Right lung (tissue), 10 donors: ENCODE results near the gene SLC12A3. TPM values are rescaled to one million over a fixed set of nuclear protein-coding genes. Genes with fewer than 3 reads are reported as not detected.

Experiments used
- DNase-seq, 2 donors: peaks; one replicate each; pipeline ENCODE4 v3.0.0-alpha.2; 2013
- long read RNA-seq, 8 donors: transcript quantifications; one replicate each; lab custom pipeline, GENCODE V29; 2026
- polyA plus RNA-seq, 5 donors: library from polyadenylated mRNA; unstranded; fragments of 120-200 nt; gene quantifications; one replicate each; pipeline versions ENCODE4 v1.2.1 to v1.2.3, GENCODE V29; 2013; ENCODE audit warnings: inconsistent platforms in 1 of 5, low replicate concordance in 1 of 5; ENCODE audit not compliant: insufficient read length in 5 of 5, insufficient read depth in 1 of 5

SLC12A3 gene, protein sequence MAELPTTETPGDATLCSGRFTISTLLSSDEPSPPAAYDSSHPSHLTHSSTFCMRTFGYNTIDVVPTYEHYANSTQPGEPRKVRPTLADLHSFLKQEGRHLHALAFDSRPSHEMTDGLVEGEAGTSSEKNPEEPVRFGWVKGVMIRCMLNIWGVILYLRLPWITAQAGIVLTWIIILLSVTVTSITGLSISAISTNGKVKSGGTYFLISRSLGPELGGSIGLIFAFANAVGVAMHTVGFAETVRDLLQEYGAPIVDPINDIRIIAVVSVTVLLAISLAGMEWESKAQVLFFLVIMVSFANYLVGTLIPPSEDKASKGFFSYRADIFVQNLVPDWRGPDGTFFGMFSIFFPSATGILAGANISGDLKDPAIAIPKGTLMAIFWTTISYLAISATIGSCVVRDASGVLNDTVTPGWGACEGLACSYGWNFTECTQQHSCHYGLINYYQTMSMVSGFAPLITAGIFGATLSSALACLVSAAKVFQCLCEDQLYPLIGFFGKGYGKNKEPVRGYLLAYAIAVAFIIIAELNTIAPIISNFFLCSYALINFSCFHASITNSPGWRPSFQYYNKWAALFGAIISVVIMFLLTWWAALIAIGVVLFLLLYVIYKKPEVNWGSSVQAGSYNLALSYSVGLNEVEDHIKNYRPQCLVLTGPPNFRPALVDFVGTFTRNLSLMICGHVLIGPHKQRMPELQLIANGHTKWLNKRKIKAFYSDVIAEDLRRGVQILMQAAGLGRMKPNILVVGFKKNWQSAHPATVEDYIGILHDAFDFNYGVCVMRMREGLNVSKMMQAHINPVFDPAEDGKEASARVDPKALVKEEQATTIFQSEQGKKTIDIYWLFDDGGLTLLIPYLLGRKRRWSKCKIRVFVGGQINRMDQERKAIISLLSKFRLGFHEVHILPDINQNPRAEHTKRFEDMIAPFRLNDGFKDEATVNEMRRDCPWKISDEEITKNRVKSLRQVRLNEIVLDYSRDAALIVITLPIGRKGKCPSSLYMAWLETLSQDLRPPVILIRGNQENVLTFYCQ
- under 1 TPM; 0.05 to 0.34 (median 0.08) TPM for polyA plus RNA-seq
- long read RNA-seq, donor 1: 0 reads
- long read RNA-seq, donor 2: 0 reads
- long read RNA-seq, donor 3: 0 reads
- long read RNA-seq, donor 4: 0 reads
- long read RNA-seq, donor 5: 0 reads
- long read RNA-seq, donor 6: 0 reads
- long read RNA-seq, donor 7: 0 reads
- long read RNA-seq, donor 8: 0 reads

DNA sequence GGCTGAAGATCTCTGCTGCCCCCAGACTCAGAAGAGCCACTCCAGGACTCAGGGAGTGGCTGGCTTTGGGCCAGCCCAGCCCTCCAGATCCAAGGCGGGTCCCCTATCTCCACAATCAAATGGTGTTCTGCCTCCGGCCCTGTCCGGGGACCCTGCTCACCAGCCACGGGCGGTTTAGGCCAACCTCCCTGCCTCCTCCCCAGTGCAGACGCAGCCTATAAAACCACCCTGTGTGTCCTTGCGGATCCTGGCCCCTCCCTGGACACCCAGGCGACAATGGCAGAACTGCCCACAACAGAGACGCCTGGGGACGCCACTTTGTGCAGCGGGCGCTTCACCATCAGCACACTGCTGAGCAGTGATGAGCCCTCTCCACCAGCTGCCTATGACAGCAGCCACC, at the start of gene SLC12A3:
SLC12A3 (plus strand) TSS at position 248 of the 400 bp plus-strand sequence; CDS start at position 277, 29 bp downstream.
- DNase-seq: no peak

DNA sequence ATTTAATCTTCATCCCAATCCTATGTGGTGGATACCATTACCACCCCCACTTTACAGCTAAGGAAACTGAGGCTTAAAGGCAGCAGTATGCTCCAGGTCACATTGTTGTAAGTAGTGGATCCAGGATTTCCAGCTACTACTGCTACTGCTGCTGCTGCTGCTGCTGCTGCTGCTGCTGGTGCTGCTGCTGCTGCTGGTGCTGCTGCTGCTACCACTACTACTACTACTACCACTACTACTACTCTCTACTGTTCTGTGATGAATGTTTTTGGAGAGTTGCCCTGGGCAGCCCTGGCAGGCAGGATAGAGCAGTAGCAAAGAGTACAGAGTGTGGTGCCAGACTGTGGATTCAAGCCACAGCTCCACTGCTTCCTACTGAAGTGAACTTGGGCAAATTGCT, 49.3 kb upstream of the SLC12A3 start:
- DNase-seq: no peak

DNA sequence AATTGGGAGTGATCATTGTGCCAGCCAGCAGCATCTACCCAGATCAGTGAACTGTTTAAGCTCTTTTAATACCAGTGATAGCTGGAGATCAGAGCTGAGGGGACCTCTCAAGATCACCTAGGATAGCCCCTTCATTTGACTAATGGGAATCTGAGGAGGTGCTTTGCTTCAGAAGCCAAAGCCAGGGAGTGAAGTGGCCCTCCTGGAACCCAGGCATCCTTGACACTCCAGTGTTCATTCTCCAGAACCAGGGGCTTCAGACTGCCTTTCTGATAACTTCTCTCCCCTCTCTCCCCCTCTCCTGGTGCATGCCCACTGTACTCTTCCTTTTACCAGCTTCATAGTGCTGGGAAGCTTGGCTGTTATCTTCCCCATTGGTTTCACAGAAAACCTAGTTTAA, 48.0 kb upstream of the SLC12A3 start:
- no peak for DNase-seq

DNA sequence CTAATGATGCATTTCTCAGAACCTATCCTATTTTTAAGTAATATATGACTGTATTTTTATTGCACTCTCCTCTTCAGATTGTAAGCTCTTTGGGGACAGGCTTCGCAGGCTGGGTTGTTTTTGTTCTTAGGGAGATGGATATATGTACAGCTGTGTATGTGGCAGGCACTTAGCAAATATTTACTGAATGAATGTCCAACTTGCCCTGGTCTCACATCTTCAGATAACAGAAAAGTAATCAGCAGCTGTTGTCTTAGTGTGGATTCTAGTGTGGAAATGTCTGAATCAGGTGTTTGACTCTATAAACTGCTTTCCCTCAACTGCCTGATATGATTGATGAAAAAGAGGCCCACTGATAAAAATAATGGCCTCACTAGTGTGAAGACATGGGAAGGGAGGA, 47.1 kb upstream of the SLC12A3 start:
- DNase-seq: no peak

DNA sequence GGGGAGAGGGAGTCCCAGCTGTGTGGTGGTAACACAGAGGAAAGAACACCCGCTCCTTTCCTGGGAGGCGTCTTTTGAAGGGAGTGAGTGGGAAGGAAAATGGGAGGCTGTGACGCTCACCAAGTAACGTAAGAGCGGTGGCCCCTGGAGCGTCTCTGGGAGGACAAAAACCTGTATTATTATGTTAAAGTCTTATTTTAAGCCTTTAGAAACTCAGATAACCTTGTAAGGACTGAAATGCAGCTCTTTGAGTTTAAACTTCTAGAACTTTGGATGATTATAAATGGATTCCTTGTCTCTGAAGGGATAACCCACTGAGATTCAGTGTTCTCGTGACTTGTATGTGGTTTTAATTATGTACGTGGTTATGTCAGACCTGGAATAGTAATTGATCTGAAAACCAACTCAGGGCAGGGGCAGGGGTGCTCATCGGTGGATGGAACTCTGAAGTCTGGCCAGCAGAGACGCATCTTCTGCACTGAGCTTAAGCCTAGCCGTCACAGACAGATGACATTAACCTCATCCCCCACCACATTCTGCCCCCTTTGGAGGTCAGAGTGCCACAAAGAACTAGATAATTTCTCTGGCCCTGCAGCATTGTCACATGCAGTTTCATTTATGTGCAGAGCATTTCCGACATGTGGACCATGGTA, 41.8 kb upstream of the SLC12A3 start:
- DNase-seq: no peak

DNA sequence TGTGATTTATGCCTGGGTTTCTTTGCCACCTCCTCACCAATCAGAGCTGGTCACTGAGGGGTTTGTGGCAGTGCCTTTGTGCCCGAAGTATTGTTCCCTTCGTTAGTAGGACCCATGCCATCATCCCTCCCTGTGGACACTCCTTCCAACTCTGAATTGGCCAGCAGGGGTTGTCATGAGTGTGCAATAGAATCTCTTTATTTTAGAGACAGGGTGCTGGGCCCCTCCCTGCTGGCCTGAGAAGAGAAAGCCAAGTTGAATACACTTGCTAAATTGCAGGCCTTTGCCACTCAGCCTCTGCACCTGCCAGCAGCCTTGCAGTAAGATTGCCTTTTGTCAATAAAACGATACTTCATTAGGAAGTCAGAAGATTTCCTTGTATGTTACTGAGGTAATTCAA, 40.7 kb upstream of the SLC12A3 start:
- DNase-seq: no peak

DNA sequence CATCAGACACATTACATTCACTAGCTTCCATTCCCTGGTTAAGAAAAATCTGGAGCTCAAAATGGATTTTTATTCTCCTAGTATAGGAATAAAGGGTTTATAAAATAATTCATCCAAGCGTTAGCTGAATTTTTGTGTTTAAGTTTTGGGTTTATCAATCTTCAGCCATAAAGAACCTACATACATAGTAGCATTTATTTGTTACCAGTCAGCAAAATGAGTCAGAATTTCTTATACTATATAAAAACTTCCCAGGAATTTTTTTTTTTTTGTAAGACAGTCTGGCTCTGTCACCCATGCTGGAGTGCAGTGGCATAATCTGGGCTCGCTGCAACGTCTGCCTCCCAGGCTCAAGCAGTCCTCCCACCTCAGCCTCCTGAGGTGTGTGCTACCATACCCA, 40.2 kb upstream of the SLC12A3 start:
- DNase-seq: no peak

DNA sequence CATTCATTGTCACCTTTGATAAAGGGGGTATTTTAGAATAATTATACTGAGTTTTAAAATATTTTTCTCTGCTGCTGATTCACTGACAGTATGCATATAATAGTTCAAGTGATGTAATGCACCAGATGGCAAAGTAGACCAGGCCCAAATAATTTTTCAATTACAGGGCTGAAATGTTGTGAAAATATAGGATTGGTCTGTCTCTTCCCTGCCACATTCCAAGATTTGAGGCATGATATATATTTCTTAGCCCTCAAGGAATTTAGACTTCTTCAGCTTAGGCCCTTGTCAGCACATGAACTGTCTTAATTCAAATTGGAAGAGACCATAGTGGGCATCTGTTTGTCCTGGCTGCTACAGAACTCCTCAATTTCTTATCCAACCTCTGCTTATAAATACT, 39.2 kb upstream of the SLC12A3 start:
- DNase-seq: no peak

DNA sequence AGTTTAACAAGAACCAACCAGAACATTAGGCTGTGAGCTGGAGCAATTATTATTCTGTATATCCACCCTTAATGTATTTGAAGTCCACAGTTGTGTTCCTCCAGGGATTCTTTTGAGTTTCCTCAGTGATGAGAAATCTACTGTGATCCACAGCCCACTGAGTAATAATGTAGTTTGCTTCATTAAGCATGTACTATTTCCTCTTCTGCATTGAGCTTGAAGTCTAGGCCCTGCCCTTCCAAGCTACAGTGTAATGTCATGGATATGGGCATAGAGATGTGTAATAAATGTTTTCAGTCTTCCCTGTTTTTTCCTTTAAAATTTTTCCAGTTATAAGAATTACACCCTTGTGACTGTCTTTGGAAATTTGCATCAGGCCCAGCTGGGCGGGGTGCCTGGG, 36.4 kb upstream of the SLC12A3 start:
- no peak for DNase-seq

DNA sequence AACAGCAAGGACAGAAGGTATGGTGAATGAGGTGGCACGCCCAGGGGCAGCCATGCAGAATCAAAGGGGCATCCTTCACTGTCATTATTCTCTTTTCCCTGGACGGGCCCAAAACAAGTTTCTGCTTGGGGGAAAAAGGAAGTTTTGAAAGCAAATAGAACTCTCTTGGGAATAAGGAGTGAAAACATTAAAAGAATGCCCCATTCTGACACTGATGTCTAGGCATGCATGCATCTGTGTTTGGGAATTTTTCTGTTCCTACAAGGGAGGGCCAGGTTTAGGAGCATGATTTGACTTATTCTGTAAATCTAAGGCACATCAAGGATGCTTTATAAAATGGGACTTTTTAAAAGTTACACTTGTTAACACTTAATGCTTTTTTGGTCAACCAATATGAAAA, 34.3 kb upstream of the SLC12A3 start:
- no peak for DNase-seq

DNA sequence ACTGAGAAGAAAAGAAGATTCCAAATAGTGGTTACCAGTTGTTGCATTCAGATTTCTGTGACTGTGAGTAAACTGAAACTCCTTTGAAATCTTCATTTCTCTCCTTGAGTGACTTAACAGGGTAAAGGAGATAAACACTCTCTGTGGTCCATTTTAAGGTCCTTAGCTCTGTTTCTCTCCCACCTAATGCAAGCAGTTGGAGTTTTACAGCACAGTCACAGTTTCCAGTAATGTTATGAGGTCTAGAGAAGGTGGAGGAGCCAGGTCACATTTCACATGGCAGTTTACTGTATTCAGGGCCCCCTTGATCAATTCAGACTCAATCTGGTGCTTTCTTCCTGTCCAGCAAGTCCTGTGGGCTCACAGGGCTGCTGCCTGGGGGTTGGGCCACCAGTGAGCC, 32.2 kb upstream of the SLC12A3 start:
- DNase-seq: no peak

DNA sequence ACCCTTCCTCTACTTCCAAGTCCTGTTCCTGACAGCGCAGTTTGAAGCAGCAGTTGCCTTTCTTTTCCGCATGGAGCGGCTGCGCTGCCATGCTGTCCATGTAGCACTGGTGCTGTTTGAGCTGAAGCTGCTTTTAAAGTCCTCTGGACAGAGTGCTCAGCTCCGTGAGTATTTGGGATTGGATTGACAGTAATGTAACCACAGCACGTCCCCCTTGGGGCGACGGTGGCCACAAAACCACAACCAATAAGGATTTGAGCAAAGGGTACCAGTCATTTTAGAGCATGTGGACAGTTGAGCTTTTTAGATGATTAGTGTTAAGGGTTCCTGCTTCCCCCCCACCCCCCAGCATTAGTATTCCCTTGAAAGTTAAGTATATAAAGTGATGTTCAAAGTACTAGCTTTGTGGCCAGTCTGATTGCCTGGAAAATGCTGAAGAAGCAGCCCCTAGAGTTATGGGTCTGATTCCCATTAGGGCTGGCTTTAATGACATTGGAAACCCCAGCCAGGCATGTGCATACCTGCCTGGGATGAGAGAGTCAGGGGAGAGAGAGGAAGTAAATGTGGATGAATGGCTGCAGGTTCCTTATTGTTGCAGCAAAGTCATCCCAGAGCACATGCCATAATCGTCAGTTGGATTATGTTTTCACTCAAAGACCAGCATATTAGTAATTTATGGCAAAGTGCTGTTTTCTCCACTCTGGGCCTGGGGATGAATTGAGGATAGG, 31.6 kb upstream of the SLC12A3 start:
- no peak for DNase-seq

DNA sequence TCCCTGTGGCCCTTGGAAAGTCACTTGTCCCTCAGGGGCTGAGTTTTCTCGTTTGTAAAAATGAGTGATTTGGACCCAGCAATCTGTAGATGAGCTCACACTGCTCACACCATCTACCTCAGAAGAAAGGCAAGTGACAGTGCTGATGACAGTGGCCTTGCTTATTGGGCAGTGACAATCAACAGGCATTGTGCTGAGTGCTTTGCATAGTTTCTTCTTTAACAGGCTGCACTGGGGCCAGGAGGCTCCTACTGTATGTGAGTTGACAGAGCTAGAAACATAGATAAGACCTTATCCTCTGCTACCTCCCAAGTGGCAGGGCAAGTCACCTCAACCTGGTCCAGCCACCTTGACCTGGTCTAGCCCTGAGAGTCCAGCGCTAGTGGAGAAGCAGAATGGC, 29.7 kb upstream of the SLC12A3 start:
- no peak for DNase-seq

DNA sequence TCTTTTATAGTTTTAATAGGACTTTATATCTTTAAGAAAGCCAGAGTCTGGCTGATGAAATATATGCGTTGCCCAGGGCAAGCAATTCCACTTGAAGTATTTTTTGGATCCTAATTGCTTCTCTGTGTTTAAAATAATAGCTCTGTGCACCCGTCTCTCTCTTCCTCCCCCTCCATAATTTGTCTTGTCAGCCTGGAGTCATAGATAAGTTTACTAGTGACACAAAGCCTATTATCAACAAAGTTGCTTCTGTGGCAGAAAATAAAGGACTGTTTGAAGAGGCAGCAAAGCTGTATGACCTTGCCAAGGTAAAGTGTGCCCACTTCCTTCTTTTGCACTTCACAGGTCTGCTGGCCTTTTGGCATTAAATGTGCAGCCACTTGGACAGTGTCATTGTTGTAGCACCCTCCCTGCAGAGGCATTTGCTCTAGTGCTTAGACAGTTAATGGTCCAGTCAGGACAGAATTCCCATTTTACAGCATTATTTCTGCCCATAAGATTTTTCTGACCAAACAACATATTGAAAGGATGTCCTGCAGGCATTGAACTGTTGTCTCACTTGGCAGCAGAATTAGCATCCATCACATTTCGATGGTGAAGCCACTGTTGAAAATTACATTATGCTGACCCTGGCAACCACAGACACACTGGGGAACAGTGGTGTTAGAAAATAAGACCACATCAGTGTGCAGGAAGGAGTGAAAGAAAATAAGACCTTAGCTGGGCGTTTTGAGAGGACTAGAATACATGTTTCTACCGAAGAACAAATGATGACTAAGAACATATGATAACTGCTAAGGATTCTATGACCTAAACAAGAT, 28.4 kb upstream of the SLC12A3 start:
- DNase-seq: no peak

DNA sequence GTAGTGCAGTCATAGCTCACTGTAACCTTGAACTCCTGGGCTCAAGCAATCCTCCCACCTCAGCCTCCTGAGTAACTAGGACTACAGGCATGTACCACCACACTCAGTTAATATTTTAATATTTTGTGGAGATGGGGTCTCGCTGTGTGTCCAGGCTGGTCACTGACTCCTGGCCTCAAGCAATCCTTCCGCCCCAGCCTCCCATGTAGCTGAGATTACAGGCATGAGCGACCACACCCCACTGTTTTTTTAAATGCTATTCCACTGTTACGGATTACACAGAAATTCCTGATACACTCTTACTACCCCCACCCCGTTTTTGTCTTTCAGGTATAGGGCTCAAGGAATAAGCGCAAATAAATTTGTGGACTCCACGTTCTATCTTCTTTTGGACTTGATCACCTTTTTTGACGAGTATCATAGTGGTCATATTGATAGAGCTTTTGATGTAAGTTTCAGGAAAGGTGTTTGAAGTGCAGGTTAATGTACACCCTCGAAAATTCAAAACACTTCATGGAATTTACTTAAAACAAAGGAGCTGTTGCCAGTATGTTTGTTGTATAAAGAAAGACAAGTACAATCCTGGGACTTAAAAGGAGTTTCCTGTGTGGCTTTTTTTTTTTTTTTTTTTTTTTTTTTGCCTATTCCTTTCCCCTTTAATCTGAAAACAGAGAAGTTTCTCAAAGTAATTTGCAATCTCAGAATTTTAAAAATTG, 26.2 kb upstream of the SLC12A3 start:
- DNase-seq: no peak

DNA sequence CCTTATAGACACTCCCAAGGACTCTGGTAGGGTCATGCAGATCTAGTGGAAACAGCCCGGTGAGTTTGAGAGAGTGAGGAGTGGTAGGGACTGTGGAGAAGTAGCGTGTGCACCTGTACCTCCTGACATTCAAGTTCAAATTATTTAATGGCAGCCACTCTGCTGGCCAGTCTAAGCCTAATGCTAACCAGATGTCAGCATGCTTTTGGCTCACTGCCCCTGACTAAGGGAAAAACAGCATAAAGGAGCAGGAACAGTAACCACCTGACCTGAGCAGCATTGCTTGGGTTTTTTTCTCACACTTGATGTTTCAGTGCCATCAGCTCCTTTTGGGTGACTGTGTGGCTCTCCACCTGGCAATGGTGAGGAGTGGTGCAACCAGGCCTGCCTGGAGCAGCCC, 23.8 kb upstream of the SLC12A3 start:
- no peak for DNase-seq

DNA sequence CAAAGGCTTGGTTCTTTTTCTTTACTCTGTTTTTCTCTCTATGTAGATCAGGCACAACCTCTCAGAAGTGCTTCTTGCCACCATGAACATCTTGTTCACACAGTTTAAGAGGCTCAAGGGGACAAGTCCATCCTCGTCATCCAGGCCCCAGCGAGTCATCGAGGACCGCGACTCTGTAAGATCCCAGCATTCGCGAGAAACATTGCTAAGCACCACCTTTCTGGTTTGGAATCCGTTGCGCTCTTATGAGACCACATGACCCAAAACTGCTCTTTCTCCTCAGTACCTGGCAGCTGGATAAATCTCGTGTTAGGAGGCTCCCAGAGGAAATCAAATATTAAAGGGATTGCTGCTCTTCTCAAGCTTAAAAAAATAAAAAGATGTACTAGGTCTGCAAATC, 23.3 kb upstream of the SLC12A3 start:
- no peak for DNase-seq

DNA sequence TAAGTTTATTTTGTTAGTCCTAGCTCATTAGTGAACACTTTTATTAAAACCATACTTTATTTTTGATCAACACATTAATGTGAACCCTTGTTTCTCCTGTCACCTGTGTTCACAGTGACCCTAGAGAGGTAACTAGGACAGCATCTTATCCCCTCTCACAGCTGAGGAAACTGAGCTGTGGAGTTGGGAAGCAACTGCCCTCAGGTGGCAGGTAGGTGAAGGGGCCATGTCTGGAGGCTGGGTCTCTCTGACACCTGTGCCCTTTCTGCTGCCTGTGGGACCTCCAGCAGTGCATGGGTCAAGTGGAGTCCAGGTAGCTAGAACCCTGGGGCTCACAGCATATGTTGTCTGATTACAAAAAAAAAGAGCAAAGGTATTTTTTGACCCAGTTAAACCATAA, 22.9 kb upstream of the SLC12A3 start:
- DNase-seq: no peak

DNA sequence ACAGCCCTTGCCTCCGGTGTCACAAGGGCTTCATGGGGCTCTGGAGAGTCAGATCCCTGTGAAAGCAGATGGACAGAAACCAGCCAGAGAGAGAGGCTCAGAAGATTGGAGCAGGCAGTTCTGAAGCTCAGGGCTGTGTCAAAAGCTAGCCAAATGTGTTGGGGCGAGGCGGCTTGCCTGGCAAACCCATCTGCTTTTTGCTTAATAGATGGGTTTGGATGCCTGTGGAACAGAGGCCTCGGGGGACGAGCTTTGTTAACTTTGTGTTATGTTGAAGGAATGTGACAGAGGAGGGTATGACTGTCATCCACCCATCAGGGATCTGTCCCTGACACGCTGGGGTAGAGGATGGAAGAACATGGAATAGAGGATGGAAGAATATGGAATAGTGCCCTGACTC, 21.0 kb upstream of the SLC12A3 start:
- DNase-seq: no peak
